ENCODE results near the gene PHF14.
A peak's percentile ranks its signal among the peaks of the same experiment; 100 is the strongest.
"Not testable (repeated sequence)": the region's sequence is repeated elsewhere in the genome, so short reads cannot be mapped to it uniquely, and the experiment has no call there.

Gene PHF14

GRCh38 chr7:10973061-10973941 lies at the start of gene PHF14:
PHF14 (plus strand) TSS chr7:10973872; CDS start chr7:10974324, 452 bp downstream.
- peaks cover 27% of the 10 kb centered on the region for H3K4me1 Mint-ChIP-seq (ENCODE audit: low read depth)
- peak within 1 kb of the TSS; percentile 93 for H3K4me3 Mint-ChIP-seq
- H3K27me3 Mint-ChIP-seq (ENCODE audit: low read depth), result peaks cover 26% of the 10 kb centered on the region
- no peaks in the 10 kb centered on the region for H3K9me3 Mint-ChIP-seq
- H3K36me3 Mint-ChIP-seq (ENCODE audit: low read depth), result peaks cover 29% of the 10 kb centered on the region
- H3K27ac Mint-ChIP-seq, result peak within 1 kb of the TSS; percentile 88

GRCh38 chr7:10924370-10924769 lies 49.3 kb upstream of the PHF14 start:
- no peaks in the 10 kb centered on the region for H3K27me3 Mint-ChIP-seq (ENCODE audit: low read depth)
- H3K27ac Mint-ChIP-seq, result no peak overlapping the region
- H3K4me3 Mint-ChIP-seq, result no peak overlapping the region
- no peaks in the 10 kb centered on the region for H3K9me3 Mint-ChIP-seq
- H3K36me3 Mint-ChIP-seq (ENCODE audit: low read depth), result no peaks in the 10 kb centered on the region
- H3K4me1 Mint-ChIP-seq (ENCODE audit: low read depth), result no peaks in the 10 kb centered on the region

- H3K4me3 Mint-ChIP-seq; H3K36me3 Mint-ChIP-seq (ENCODE audit: low read depth); H3K27ac Mint-ChIP-seq; H3K4me1 Mint-ChIP-seq (ENCODE audit: low read depth); H3K9me3 Mint-ChIP-seq; H3K27me3 Mint-ChIP-seq (ENCODE audit: low read depth): not testable (repeated sequence)
Measured at GRCh38 chr7:10928203-10928602, 45.5 kb upstream of the PHF14 start.

GRCh38 chr7:10930551-10930950 lies 43.1 kb upstream of the PHF14 start:
- H3K27ac Mint-ChIP-seq, result no peak overlapping the region
- H3K4me1 Mint-ChIP-seq (ENCODE audit: low read depth), result no peaks in the 10 kb centered on the region
- H3K36me3 Mint-ChIP-seq (ENCODE audit: low read depth), result peaks cover 13% of the 10 kb centered on the region
- H3K4me3 Mint-ChIP-seq, result no peak overlapping the region
- no peaks in the 10 kb centered on the region for H3K27me3 Mint-ChIP-seq (ENCODE audit: low read depth)
- H3K9me3 Mint-ChIP-seq, result no peaks in the 10 kb centered on the region

GRCh38 chr7:10931161-10931560 lies 42.5 kb upstream of the PHF14 start:
- H3K27ac Mint-ChIP-seq, result no peak overlapping the region
- H3K4me3 Mint-ChIP-seq, result no peak overlapping the region
- H3K27me3 Mint-ChIP-seq (ENCODE audit: low read depth), result no peaks in the 10 kb centered on the region
- no peaks in the 10 kb centered on the region for H3K9me3 Mint-ChIP-seq
- peaks cover 1% of the 10 kb centered on the region for H3K4me1 Mint-ChIP-seq (ENCODE audit: low read depth)
- H3K36me3 Mint-ChIP-seq (ENCODE audit: low read depth), result peaks cover 18% of the 10 kb centered on the region

- Mint-ChIP-seq H3K9me3 (no peaks in the 10 kb centered on the region), H3K4me3 (no peak overlapping the region), H3K27ac (no peak overlapping the region), H3K27me3 (ENCODE audit: low read depth) (no peaks in the 10 kb centered on the region), H3K4me1 (ENCODE audit: low read depth) (peaks cover 14% of the 10 kb centered on the region), H3K36me3 (ENCODE audit: low read depth) (peaks cover 32% of the 10 kb centered on the region)
Measured at GRCh38 chr7:10934292-10934691, 39.4 kb upstream of the PHF14 start.

- Mint-ChIP-seq H3K4me1 (ENCODE audit: low read depth) (peaks cover 14% of the 10 kb centered on the region), H3K27me3 (ENCODE audit: low read depth) (no peaks in the 10 kb centered on the region), H3K4me3 (no peak overlapping the region), H3K36me3 (ENCODE audit: low read depth) (peaks cover 25% of the 10 kb centered on the region), H3K9me3 (no peaks in the 10 kb centered on the region), H3K27ac (no peak overlapping the region)
Measured at GRCh38 chr7:10939237-10939910, 34.3 kb upstream of the PHF14 start.

GRCh38 chr7:10939911-10940703 lies 33.6 kb upstream of the PHF14 start:
- H3K4me1 Mint-ChIP-seq (ENCODE audit: low read depth), result peaks cover 14% of the 10 kb centered on the region
- H3K9me3 Mint-ChIP-seq, result no peaks in the 10 kb centered on the region
- no peak overlapping the region for H3K27ac Mint-ChIP-seq
- no peaks in the 10 kb centered on the region for H3K27me3 Mint-ChIP-seq (ENCODE audit: low read depth)
- H3K36me3 Mint-ChIP-seq (ENCODE audit: low read depth), result peaks cover 25% of the 10 kb centered on the region
- H3K4me3 Mint-ChIP-seq, result no peak overlapping the region

GRCh38 chr7:10940704-10941355 lies 32.8 kb upstream of the PHF14 start:
- Mint-ChIP-seq H3K9me3 (no peaks in the 10 kb centered on the region), H3K4me1 (ENCODE audit: low read depth) (peaks cover 14% of the 10 kb centered on the region), H3K27ac (no peak overlapping the region), H3K4me3 (no peak overlapping the region), H3K36me3 (ENCODE audit: low read depth) (peaks cover 18% of the 10 kb centered on the region), H3K27me3 (ENCODE audit: low read depth) (no peaks in the 10 kb centered on the region)

GRCh38 chr7:10950494-10950893 lies 23.2 kb upstream of the PHF14 start:
- Mint-ChIP-seq H3K36me3 (ENCODE audit: low read depth) (no peaks in the 10 kb centered on the region), H3K4me1 (ENCODE audit: low read depth) (no peaks in the 10 kb centered on the region), H3K27me3 (ENCODE audit: low read depth) (peaks cover 15% of the 10 kb centered on the region), H3K4me3 (no peak overlapping the region), H3K9me3 (peaks cover 4% of the 10 kb centered on the region), H3K27ac (no peak overlapping the region)

GRCh38 chr7:10950974-10951578 lies 22.6 kb upstream of the PHF14 start:
- H3K27ac Mint-ChIP-seq; H3K36me3 Mint-ChIP-seq (ENCODE audit: low read depth); H3K4me3 Mint-ChIP-seq; H3K9me3 Mint-ChIP-seq; H3K4me1 Mint-ChIP-seq (ENCODE audit: low read depth): not testable (repeated sequence)
- H3K27me3 Mint-ChIP-seq (ENCODE audit: low read depth), result peaks cover 15% of the 10 kb centered on the region

GRCh38 chr7:10952588-10952987 lies 21.1 kb upstream of the PHF14 start:
- H3K4me3 Mint-ChIP-seq, result no peak overlapping the region
- no peak overlapping the region for H3K27ac Mint-ChIP-seq
- no peaks in the 10 kb centered on the region for H3K4me1 Mint-ChIP-seq (ENCODE audit: low read depth)
- H3K9me3 Mint-ChIP-seq, result peaks cover 4% of the 10 kb centered on the region
- no peaks in the 10 kb centered on the region for H3K36me3 Mint-ChIP-seq (ENCODE audit: low read depth)
- peaks cover 10% of the 10 kb centered on the region for H3K27me3 Mint-ChIP-seq (ENCODE audit: low read depth)

- H3K27me3 Mint-ChIP-seq (ENCODE audit: low read depth); H3K4me1 Mint-ChIP-seq (ENCODE audit: low read depth); H3K4me3 Mint-ChIP-seq; H3K27ac Mint-ChIP-seq; H3K36me3 Mint-ChIP-seq (ENCODE audit: low read depth); H3K9me3 Mint-ChIP-seq: not testable (repeated sequence)
Measured at GRCh38 chr7:10953078-10953750, 20.5 kb upstream of the PHF14 start.

All from T-helper 1 cell treated with Interleukin-12 subunit alpha and Interleukin-12 subunit beta and Interleukin-4 antibody, amounts not matched to agents 30 μg/mL and 1 μg/mL, for 36 hours (primary cell).